Measurements from ENCODE around the gene DACH1. TPM values are rescaled to one million over a fixed set of nuclear protein-coding genes. Genes with fewer than 3 reads are reported as not detected.

DACH1 gene
- total and polyA plus RNA-seq, 4 donors = 1.4 to 42.3 (median 3.7) TPM

DNA sequence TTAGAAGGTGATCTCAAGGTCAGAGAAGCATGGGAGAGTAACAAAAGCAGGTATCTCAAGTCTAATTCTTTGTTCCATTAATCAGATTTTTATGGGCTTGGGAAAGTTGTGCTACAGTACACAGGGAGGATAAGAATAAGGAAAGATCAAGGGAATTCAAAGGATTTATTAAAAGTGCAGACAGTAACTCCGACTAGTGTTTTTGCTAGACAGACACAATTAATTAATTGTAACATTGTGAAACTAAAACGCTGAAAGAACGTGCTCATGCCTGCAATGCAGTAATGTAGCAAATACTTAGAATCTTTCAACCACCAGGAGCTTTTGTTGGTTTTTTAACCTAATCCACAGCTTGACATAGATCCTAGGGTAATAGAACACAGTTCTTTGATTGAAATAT, 221.5 kb downstream of the DACH1 start:
- Histone ChIP-seq H3K4me3 (no peak overlapping the region), H3K27ac (ENCODE audit: low read depth in 1 of 2, low read length in 1 of 2) (no peak overlapping the region), H3K9ac (ENCODE audit: insufficient read depth in 1 of 2, low read length in 2 of 2) (no peak overlapping the region), H3K4me1 (ENCODE audit: control insufficient read depth in 5 of 5, insufficient read depth in 5 of 5, low read length in 5 of 5) (no peaks in the 10 kb centered on the region), H3K27me3 (ENCODE audit: control insufficient read depth in 3 of 3, insufficient read depth in 3 of 3, low read length in 2 of 3) (no peaks in the 10 kb centered on the region), H3K9me3 (ENCODE audit: control insufficient read depth in 4 of 4, insufficient read depth in 3 of 4, low read length in 3 of 4) (no peaks in the 10 kb centered on the region), H3K36me3 (ENCODE audit: control insufficient read depth in 4 of 4, insufficient read depth in 4 of 4, low read length in 4 of 4) (no peaks in the 10 kb centered on the region)
- 83 to 89% methylated on average over 3 of the region's 3 CpGs for WGBS, 2 donors
- ATAC-seq (ENCODE audit: insufficient read depth, low FRiP score) (no peak), DNase-seq (no peak)
- TF ChIP-seq, protein P1, sequence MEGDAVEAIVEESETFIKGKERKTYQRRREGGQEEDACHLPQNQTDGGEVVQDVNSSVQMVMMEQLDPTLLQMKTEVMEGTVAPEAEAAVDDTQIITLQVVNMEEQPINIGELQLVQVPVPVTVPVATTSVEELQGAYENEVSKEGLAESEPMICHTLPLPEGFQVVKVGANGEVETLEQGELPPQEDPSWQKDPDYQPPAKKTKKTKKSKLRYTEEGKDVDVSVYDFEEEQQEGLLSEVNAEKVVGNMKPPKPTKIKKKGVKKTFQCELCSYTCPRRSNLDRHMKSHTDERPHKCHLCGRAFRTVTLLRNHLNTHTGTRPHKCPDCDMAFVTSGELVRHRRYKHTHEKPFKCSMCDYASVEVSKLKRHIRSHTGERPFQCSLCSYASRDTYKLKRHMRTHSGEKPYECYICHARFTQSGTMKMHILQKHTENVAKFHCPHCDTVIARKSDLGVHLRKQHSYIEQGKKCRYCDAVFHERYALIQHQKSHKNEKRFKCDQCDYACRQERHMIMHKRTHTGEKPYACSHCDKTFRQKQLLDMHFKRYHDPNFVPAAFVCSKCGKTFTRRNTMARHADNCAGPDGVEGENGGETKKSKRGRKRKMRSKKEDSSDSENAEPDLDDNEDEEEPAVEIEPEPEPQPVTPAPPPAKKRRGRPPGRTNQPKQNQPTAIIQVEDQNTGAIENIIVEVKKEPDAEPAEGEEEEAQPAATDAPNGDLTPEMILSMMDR (IDR thresholded peaks at IDR 0.05; ENCODE audit: control extremely low read depth, extremely low read depth) = no peak

DNA sequence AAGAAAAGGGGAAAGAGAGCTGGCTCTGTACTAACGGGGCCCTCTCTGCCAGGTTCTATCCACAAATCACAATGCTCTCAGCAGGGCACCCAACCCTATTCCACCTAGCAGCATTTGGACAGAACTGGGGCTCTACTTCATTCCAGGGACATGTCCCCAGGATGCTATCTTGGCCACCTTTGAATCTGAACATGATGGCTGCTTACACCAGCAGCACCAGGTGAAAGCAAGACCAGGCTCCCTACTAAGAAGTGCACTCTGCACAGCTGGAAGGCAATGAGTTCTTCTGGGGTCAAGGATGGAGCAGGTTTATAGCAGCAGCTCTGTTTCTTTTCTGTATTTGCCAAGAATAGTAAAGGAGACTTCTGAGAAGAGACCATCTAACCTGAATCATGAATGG, 222.4 kb downstream of the DACH1 start:
- H3K4me1 ChIP-seq (ENCODE audit: control insufficient read depth in 5 of 5, insufficient read depth in 5 of 5, low read length in 5 of 5) = no peaks in the 10 kb centered on the region
- ATAC-seq (ENCODE audit: insufficient read depth, low FRiP score) (no peak), DNase-seq (no peak)
- H3K4me3 ChIP-seq = no peak overlapping the region
- H3K9me3 ChIP-seq (ENCODE audit: control insufficient read depth in 4 of 4, insufficient read depth in 3 of 4, low read length in 3 of 4) = no peaks in the 10 kb centered on the region
- TF ChIP-seq, protein P1 (IDR thresholded peaks at IDR 0.05; ENCODE audit: control extremely low read depth, extremely low read depth) = no peak
- no peaks in the 10 kb centered on the region for H3K36me3 ChIP-seq (ENCODE audit: control insufficient read depth in 4 of 4, insufficient read depth in 4 of 4, low read length in 4 of 4)
- 45 to 73% methylated on average over 1 of the region's 1 CpG for WGBS, 2 donors
- H3K9ac ChIP-seq (ENCODE audit: insufficient read depth in 1 of 2, low read length in 2 of 2) = no peak overlapping the region
- no peak overlapping the region for H3K27ac ChIP-seq (ENCODE audit: low read depth in 1 of 2, low read length in 1 of 2)
- H3K27me3 ChIP-seq (ENCODE audit: control insufficient read depth in 3 of 3, insufficient read depth in 3 of 3, low read length in 2 of 3) = no peaks in the 10 kb centered on the region

DNA sequence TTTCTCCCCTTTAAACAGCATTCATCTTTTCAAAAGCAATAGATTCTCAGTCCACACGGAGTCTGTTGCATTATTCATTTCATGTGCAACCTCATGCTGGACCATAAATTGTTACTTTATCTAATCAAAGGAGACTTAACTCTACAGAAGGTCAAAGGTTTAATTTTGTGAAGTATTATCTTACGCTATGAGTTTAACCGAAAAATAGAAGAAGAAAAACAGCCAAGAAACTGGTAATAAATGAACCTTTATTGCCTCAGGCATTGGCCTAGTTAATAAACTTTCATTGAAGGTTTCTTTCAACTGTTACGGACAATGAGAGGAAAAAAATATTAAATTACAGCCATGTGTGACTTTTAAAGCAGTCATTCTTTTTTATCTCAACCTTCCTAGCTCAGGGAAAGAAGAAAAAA, 223.6 kb downstream of the DACH1 start:
- no peak for DNase-seq
- Histone ChIP-seq H3K4me3 (no peak overlapping the region), H3K9ac (ENCODE audit: insufficient read depth in 1 of 2, low read length in 2 of 2) (no peak overlapping the region), H3K4me1 (ENCODE audit: control insufficient read depth in 5 of 5, insufficient read depth in 5 of 5, low read length in 5 of 5) (no peaks in the 10 kb centered on the region), H3K36me3 (ENCODE audit: control insufficient read depth in 4 of 4, insufficient read depth in 4 of 4, low read length in 4 of 4) (no peaks in the 10 kb centered on the region), H3K27ac (ENCODE audit: low read depth in 1 of 2, low read length in 1 of 2) (no peak overlapping the region), H3K9me3 (ENCODE audit: control insufficient read depth in 4 of 4, insufficient read depth in 3 of 4, low read length in 3 of 4) (no peaks in the 10 kb centered on the region), H3K27me3 (ENCODE audit: control insufficient read depth in 3 of 3, insufficient read depth in 3 of 3, low read length in 2 of 3) (no peaks in the 10 kb centered on the region)
- TF ChIP-seq, protein P1 (IDR thresholded peaks at IDR 0.05; ENCODE audit: control extremely low read depth, extremely low read depth) = no peak
- 84 to 92% methylated on average over 4 of the region's 4 CpGs for WGBS, 2 donors
- no peak for ATAC-seq (ENCODE audit: insufficient read depth, low FRiP score)

DNA sequence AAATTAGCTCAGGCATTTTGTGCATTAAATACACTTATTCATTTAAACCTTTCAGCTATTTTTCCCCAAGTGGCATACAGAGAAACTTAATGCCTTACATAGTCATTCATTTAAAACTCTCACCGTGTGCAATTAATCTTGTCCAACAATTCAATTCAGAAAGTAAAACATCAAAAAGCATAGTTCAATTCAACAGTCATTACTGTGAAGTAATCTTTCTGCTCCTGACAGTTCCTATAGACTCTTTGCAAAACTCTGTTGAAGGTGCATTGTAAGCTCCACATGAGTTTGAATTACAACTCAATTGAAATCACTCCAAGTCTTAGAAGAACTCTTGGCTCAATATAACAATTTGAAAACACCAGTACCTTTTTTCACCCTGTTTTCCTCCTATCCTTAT, 228.3 kb downstream of the DACH1 start:
- Histone ChIP-seq H3K27me3 (ENCODE audit: control insufficient read depth in 3 of 3, insufficient read depth in 3 of 3, low read length in 2 of 3) (no peaks in the 10 kb centered on the region), H3K27ac (ENCODE audit: low read depth in 1 of 2, low read length in 1 of 2) (no peak overlapping the region), H3K4me3 (no peak overlapping the region), H3K4me1 (ENCODE audit: control insufficient read depth in 5 of 5, insufficient read depth in 5 of 5, low read length in 5 of 5) (no peaks in the 10 kb centered on the region), H3K9ac (ENCODE audit: insufficient read depth in 1 of 2, low read length in 2 of 2) (peak overlapping the region in 1 of 2 donors; percentile 20), H3K36me3 (ENCODE audit: control insufficient read depth in 4 of 4, insufficient read depth in 4 of 4, low read length in 4 of 4) (no peaks in the 10 kb centered on the region), H3K9me3 (ENCODE audit: control insufficient read depth in 4 of 4, insufficient read depth in 3 of 4, low read length in 3 of 4) (no peaks in the 10 kb centered on the region)
- 66 to 79% methylated on average over 1 of the region's 1 CpG for WGBS, 2 donors
- DNase-seq (no peak), ATAC-seq (ENCODE audit: insufficient read depth, low FRiP score) (no peak)
- TF ChIP-seq, protein P1 (IDR thresholded peaks at IDR 0.05; ENCODE audit: control extremely low read depth, extremely low read depth) = no peak
